Bronchial smooth muscle cell (primary cell): ENCODE measurements around the gene NBPF19. TPM values are rescaled to one million over a fixed set of nuclear protein-coding genes. Genes with fewer than 3 reads are reported as not detected.

Source experiments
- total RNA-seq: library from RNA; depleted of rRNA; stranded (reverse); fragments of >200 nt; gene quantifications from 2 replicates; pipeline ENCODE4 v1.2.1, GENCODE V29; 2014

NBPF19 gene, protein sequence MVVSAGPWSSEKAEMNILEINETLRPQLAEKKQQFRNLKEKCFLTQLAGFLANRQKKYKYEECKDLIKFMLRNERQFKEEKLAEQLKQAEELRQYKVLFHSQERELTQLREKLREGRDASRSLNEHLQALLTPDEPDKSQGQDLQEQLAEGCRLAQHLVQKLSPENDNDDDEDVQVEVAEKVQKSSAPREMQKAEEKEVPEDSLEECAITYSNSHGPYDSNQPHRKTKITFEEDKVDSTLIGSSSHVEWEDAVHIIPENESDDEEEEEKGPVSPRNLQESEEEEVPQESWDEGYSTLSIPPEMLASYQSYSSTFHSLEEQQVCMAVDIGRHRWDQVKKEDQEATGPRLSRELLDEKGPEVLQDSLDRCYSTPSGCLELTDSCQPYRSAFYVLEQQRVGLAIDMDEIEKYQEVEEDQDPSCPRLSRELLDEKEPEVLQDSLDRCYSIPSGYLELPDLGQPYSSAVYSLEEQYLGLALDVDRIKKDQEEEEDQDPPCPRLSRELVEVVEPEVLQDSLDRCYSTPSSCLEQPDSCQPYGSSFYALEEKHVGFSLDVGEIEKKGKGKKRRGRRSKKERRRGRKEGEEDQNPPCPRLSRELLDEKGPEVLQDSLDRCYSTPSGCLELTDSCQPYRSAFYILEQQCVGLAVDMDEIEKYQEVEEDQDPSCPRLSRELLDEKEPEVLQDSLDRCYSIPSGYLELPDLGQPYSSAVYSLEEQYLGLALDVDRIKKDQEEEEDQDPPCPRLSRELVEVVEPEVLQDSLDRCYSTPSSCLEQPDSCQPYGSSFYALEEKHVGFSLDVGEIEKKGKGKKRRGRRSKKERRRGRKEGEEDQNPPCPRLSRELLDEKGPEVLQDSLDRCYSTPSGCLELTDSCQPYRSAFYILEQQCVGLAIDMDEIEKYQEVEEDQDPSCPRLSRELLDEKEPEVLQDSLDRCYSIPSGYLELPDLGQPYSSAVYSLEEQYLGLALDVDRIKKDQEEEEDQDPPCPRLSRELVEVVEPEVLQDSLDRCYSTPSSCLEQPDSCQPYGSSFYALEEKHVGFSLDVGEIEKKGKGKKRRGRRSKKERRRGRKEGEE (N-terminal part only)
- 9.4 and 10.7 TPM in 2 replicates for total RNA-seq

GRCh38 chr1:149474745-149475144, at the start of gene NBPF19:
NBPF19 (plus strand) TSS chr1:149475045; CDS start chr1:149475933, 888 bp downstream.

Other genes with a start within 250 kb of the NBPF19 start
- gene PPIAL4C, start 108.8 kb downstream of the NBPF19 start, total RNA-seq: not detected in 2 replicates